GM11168 (cell line): Measurements from ENCODE around the gene PLA2G15.

Experiments used
- in situ Hi-C: fragments of 300-500 bp; cut with MboI; formaldehyde crosslinking; loops from one replicate; pipeline ENCODE4 v1.12.0; 2022; ENCODE audit warnings: low sequenced_read_pairs; ENCODE audit not compliant: unreplicated experiment

The PLA2G15 gene

DNA sequence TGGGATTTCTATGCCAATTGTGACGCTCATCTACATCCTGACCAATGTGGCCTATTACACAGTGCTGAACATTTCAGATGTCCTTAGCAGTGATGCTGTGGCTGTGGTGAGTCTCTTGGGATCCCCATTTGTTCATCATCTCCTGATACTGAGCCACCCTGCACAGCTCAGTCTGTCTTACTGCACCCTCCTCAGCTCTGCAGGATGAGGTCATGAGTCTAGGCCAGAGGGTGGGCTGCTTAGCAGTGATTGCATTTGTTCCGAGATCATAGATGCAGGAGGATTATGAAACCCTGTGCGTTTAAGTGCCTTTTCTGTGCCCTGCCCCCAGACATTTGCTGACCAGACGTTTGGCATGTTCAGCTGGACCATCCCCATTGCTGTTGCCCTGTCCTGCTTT lies 46.1 kb downstream of the PLA2G15 start:
- in situ Hi-C loops = no loop called here

- in situ Hi-C loops = no loop called here
Measured at GRCh38 chr16:68292425-68292824, 47.3 kb downstream of the PLA2G15 start.

GRCh38 chr16:68296291-68296690 lies 51.1 kb downstream of the PLA2G15 start:
- in situ Hi-C loops = no loop called here

GRCh38 chr16:68296693-68297092 lies 51.5 kb downstream of the PLA2G15 start:
- in situ Hi-C loops = no loop called here

GRCh38 chr16:68297908-68298307 lies 52.7 kb downstream of the PLA2G15 start:
- in situ Hi-C loops = no loop called here

DNA sequence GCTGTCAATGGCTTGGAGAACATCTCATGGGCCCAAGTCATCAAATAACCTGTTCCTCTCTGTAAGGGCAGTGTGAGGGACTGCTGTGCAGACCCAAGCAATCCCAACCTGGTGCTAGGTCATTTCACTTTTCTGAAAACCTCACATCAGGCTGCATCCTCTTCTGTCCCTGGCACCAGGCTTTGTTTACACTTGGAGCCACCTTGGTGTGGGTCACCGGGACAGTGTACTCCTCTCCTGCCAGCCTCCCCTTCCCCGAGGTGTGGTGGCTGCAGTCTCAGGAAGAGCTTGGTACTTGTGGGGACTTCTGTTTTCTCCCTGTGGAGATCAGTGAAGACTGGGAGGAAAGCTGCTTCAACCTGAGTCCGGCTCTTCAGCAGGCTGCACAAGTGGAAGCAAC lies 53.1 kb downstream of the PLA2G15 start:
- in situ Hi-C loops = no loop called here

- in situ Hi-C loops = no loop called here
Measured at GRCh38 chr16:68298907-68299561, 53.9 kb downstream of the PLA2G15 start.

- in situ Hi-C loops = no loop called here
Measured at GRCh38 chr16:68299571-68300453, 54.6 kb downstream of the PLA2G15 start.

- in situ Hi-C loops = no loop called here
Measured at GRCh38 chr16:68300734-68301459, 55.7 kb downstream of the PLA2G15 start.

DNA sequence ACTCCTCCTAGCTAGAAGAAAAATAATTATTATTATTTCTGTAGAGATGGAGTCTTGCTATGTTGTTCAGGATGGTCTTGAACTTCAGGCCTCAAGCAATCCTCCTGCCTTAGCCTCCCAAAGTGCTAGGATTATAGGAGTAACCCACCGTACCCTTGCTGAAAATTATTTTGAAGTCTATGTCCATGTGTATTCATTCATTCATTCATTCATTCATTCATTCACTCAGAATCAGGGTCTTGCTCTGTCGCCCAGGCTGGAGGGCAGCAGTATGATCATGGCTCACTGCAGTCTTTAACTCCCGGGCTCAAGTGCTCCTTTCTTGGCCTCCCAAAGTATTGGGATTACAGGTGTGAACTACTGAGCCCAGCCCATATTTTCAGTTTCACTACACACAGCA lies 61.5 kb downstream of the PLA2G15 start:
- in situ Hi-C loops = no loop called here

DNA sequence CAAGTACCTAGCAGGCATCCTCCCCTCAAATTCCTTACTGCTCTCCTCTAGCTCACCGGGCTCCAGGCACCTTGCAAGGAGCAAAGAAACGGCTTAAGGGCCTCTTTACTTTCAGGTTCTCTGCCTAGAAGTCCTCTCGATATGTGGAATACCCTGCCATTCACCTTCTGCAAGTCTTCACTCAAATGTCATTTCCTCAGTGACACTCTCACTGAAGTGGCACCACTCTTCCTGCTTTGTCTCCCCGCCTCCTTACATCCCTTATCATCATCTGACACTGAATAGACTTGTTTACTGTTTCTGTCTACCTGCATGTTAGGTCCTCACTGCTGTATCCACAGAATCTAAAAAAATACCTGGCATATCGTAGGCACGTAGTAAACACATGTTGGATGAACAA lies 64.6 kb downstream of the PLA2G15 start:
- in situ Hi-C loops = loop anchor here (5.0 kb wide), 1 partner anchor 52 kb away; no protein-coding TSS in a partner anchor

DNA sequence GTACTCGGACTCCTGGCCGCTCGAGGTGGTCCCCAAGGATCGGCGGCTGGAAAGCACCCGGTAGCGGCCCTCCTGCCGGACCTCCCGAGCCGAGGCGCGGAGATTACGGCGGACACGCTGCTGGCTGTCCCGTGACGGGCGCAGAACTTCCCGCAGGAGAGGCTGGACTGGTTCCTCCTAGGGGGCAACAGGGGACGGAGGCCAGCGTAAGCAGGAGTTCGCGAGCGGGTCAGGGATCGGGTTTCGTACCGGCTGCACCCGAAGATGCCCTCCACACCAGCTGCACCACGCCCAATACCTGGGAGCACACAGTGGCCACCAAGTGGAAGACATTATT lies 65.2 kb downstream of the PLA2G15 start:
- in situ Hi-C loops = loop anchor here (5.0 kb wide), 1 partner anchor 53 kb away; no protein-coding TSS in a partner anchor
